ENCODE results near the gene CANT1. TPM values are rescaled to one million over a fixed set of nuclear protein-coding genes. Genes with fewer than 3 reads are reported as not detected.

The CANT1 gene
- total and polyA plus RNA-seq, 2 of the 13 experiments (the other 11 are each of a cell fraction or from before 2014, with no cell fraction given), result 34.1 to 42.1 TPM

- TF ChIP-seq KLF15 (CRISPR knock-in tag; IDR thresholded peaks at IDR 0.05; ENCODE audit: borderline replicate concordance) (0 out of 2 replicates have a peak, but pooled peaks have one; percentile 13), ZSCAN12 (CRISPR knock-in tag; IDR thresholded peaks at IDR 0.05) (no peak), ZNF687 (CRISPR knock-in tag; IDR thresholded peaks at IDR 0.05) (peak; percentile 92), MYNN (CRISPR knock-in tag; IDR thresholded peaks at IDR 0.05; ENCODE audit: low read depth) (0 out of 2 replicates have a peak, but pooled peaks have one; percentile 53), HOXD1 (CRISPR knock-in tag; IDR thresholded peaks at IDR 0.05) (peak; percentile 52; the same call in 1 of the 2 replicates), ZNF20 (CRISPR knock-in tag; IDR thresholded peaks at IDR 0.05) (no peak), KMT2A (CRISPR knock-in tag; IDR thresholded peaks at IDR 0.05) (peak; percentile 25; the same call in 1 of the 2 replicates), RERE (CRISPR knock-in tag; IDR thresholded peaks at IDR 0.05; ENCODE audit: low read depth) (peak; percentile 59; the same call in 1 of the 2 replicates), ZNF331 (CRISPR knock-in tag; IDR thresholded peaks at IDR 0.05) (peak; percentile 61), NONO (IDR thresholded peaks at IDR 0.05) (no peak), NONO (CRISPR knock-in tag; conservative IDR thresholded peaks at IDR 0.05) (peak; percentile 88), RXRA (CRISPR knock-in tag; IDR thresholded peaks at IDR 0.05) (peak; percentile 96), ZSCAN20 (CRISPR knock-in tag; IDR thresholded peaks at IDR 0.05; ENCODE audit: borderline replicate concordance) (0 out of 2 replicates have a peak, but pooled peaks have one; percentile 34)
- TF ChIP-seq, protein P1, sequence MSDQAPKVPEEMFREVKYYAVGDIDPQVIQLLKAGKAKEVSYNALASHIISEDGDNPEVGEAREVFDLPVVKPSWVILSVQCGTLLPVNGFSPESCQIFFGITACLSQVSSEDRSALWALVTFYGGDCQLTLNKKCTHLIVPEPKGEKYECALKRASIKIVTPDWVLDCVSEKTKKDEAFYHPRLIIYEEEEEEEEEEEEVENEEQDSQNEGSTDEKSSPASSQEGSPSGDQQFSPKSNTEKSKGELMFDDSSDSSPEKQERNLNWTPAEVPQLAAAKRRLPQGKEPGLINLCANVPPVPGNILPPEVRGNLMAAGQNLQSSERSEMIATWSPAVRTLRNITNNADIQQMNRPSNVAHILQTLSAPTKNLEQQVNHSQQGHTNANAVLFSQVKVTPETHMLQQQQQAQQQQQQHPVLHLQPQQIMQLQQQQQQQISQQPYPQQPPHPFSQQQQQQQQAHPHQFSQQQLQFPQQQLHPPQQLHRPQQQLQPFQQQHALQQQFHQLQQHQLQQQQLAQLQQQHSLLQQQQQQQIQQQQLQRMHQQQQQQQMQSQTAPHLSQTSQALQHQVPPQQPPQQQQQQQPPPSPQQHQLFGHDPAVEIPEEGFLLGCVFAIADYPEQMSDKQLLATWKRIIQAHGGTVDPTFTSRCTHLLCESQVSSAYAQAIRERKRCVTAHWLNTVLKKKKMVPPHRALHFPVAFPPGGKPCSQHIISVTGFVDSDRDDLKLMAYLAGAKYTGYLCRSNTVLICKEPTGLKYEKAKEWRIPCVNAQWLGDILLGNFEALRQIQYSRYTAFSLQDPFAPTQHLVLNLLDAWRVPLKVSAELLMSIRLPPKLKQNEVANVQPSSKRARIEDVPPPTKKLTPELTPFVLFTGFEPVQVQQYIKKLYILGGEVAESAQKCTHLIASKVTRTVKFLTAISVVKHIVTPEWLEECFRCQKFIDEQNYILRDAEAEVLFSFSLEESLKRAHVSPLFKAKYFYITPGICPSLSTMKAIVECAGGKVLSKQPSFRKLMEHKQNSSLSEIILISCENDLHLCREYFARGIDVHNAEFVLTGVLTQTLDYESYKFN (CRISPR knock-in tag; conservative IDR thresholded peaks at IDR 0.05), result peak; percentile 96
- TF ChIP-seq, protein P2, sequence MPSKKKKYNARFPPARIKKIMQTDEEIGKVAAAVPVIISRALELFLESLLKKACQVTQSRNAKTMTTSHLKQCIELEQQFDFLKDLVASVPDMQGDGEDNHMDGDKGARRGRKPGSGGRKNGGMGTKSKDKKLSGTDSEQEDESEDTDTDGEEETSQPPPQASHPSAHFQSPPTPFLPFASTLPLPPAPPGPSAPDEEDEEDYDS (CRISPR knock-in tag; IDR thresholded peaks at IDR 0.05), result peak; percentile 68
These were observed 47.1 kb downstream of the CANT1 start (continued) for GRCh38 chr17:78962345-78962983.
